ENCODE data around the gene ZDHHC4.

DNA sequence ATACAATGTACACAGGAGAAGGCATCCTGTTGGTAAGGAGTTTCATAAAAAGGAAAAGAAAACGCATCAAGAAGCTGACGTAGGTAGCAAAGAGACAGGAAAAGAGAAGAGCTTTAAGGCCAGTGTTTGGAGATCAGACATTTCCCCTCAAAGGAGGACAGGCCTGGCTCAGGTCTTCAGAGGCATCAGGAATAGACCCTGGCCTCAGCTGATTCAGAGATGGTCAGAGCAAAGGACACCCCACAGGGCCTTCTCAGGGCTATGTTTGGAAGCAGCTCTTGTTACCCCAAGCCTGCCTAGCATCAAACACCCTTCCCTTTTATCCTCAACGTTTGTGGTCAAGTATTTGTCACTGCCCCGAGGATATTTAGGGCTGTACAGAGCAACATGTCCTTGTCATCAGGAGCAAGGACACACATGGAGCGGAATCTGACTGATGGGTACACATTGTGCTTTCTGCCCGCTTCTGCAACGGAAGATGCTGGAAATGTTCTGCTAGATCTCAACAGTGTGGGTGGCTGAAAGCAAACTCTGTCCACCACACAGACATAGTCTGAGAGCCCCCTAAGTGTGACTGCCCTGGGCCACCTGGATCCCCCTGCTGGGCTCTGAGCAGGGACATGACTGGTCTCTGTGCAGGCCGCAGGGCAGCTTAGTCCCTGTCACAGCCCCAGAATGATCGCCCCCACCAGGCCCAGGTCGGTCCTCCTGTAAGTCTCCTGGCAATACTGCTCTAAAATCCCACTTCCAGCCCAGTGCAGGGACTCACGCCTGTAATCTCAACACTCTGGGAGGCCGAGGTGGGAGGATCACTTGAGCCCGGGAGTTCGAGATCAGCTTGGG is 1.0 kb upstream of the ZDHHC4 start:
- TF ChIP-seq RFX5 (IDR thresholded peaks at IDR 0.05; ENCODE audit: low read depth, low read length) = no peak
- TF ChIP-seq, protein P1, sequence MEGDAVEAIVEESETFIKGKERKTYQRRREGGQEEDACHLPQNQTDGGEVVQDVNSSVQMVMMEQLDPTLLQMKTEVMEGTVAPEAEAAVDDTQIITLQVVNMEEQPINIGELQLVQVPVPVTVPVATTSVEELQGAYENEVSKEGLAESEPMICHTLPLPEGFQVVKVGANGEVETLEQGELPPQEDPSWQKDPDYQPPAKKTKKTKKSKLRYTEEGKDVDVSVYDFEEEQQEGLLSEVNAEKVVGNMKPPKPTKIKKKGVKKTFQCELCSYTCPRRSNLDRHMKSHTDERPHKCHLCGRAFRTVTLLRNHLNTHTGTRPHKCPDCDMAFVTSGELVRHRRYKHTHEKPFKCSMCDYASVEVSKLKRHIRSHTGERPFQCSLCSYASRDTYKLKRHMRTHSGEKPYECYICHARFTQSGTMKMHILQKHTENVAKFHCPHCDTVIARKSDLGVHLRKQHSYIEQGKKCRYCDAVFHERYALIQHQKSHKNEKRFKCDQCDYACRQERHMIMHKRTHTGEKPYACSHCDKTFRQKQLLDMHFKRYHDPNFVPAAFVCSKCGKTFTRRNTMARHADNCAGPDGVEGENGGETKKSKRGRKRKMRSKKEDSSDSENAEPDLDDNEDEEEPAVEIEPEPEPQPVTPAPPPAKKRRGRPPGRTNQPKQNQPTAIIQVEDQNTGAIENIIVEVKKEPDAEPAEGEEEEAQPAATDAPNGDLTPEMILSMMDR (IDR thresholded peaks at IDR 0.05 in 2 of 3, conservative IDR thresholded peaks at IDR 0.05 in 1 of 3; ENCODE audit: control insufficient read depth in 2 of 3, extremely low read depth in 1 of 3, insufficient read depth in 1 of 3, low read depth in 3 of 3, low read length in 3 of 3) = 0 out of 6 replicates have a peak, but pooled peaks of 1 of the 3 experiments have one; percentile 8
- no peak for TF ChIP-seq EZH2 (IDR thresholded peaks at IDR 0.05; ENCODE audit: borderline replicate concordance, control insufficient read depth, low read depth, low read length)
- TF ChIP-seq RAD21 (IDR thresholded peaks at IDR 0.05; ENCODE audit: insufficient read depth, low read depth, low read length) = no peak
- TF ChIP-seq JUNB (IDR thresholded peaks at IDR 0.05) = no peak
- TF ChIP-seq ZNF207 (IDR thresholded peaks at IDR 0.05; ENCODE audit: borderline replicate concordance) = no peak
- TF ChIP-seq HCFC1 (IDR thresholded peaks at IDR 0.05; ENCODE audit: low read length) = no peak
- TF ChIP-seq TARDBP (IDR thresholded peaks at IDR 0.05; ENCODE audit: borderline replicate concordance) = no peak
- no peak for TF ChIP-seq POU2F2 (IDR thresholded peaks at IDR 0.05; ENCODE audit: borderline replicate concordance, low read depth, low read length)
- TF ChIP-seq, protein P2, sequence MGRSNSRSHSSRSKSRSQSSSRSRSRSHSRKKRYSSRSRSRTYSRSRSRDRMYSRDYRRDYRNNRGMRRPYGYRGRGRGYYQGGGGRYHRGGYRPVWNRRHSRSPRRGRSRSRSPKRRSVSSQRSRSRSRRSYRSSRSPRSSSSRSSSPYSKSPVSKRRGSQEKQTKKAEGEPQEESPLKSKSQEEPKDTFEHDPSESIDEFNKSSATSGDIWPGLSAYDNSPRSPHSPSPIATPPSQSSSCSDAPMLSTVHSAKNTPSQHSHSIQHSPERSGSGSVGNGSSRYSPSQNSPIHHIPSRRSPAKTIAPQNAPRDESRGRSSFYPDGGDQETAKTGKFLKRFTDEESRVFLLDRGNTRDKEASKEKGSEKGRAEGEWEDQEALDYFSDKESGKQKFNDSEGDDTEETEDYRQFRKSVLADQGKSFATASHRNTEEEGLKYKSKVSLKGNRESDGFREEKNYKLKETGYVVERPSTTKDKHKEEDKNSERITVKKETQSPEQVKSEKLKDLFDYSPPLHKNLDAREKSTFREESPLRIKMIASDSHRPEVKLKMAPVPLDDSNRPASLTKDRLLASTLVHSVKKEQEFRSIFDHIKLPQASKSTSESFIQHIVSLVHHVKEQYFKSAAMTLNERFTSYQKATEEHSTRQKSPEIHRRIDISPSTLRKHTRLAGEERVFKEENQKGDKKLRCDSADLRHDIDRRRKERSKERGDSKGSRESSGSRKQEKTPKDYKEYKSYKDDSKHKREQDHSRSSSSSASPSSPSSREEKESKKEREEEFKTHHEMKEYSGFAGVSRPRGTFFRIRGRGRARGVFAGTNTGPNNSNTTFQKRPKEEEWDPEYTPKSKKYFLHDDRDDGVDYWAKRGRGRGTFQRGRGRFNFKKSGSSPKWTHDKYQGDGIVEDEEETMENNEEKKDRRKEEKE (IDR thresholded peaks at IDR 0.05) = no peak
- TF ChIP-seq FOXK2 (IDR thresholded peaks at IDR 0.05) = no peak
- TF ChIP-seq, protein P3, sequence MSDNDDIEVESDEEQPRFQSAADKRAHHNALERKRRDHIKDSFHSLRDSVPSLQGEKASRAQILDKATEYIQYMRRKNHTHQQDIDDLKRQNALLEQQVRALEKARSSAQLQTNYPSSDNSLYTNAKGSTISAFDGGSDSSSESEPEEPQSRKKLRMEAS (IDR thresholded peaks at IDR 0.05; ENCODE audit: low read depth, low read length) = no peak
